HepG2 (cell line): ENCODE measurements around the gene MTX2. TPM values are rescaled to one million over a fixed set of nuclear protein-coding genes. Genes with fewer than 3 reads are reported as not detected.

ENCODE experiments used
- ATAC-seq: fragments of 200-7000 bp; cut with Tn5 transposase; 3 replicates; pipeline ENCODE4 v1.9.1; 2020; ENCODE audit warnings: mild to moderate bottlenecking, moderate library complexity
- BruUV-seq: library from RNA; stranded (reverse); fragments of 400-500 nt; replicated peaks from 2 replicates; lab custom pipeline; 2021; lab: Mats Ljungman, UMichigan
- CTCF ChIA-PET: fragments of 300-600 bp; formaldehyde crosslinking; extraction: SDS; loops from one replicate; lab custom pipeline; 2021; ENCODE audit warnings: low total read pairs, inconsistent platforms, low intra/inter-chr PET ratio; lab: Yijun Ruan, JAX
- POLR2A ChIA-PET: fragments of 350-600 bp; sonication (Branson Sonifier 250); formaldehyde crosslinking; loops from one replicate; lab custom pipeline; 2020; ENCODE audit warnings: antibody characterized with exemption, inconsistent platforms; lab: Yijun Ruan, JAX
- DNase-seq: peaks from one replicate; pipeline ENCODE4 v3.0.0-alpha.2; 2015; ENCODE audit warnings: low spot score
- FAIRE-seq: peaks from 3 replicates; lab custom pipeline; 2011; peaks lifted over from hg19 to GRCh38; lab: Jason Lieb, UNC
- H2AFZ ChIP-seq: one replicate; pipeline ENCODE4 v1.6.1; 2011; ENCODE audit warnings: low read length, inconsistent platforms
- H3K27ac ChIP-seq: fragments of 300-600 bp; 3 replicates; pipeline ENCODE4 v1.8.0; 2011; ENCODE audit warnings: mixed run types, mild to moderate bottlenecking, mixed read lengths, low read length, inconsistent platforms; ENCODE audit not compliant: insufficient read depth; ENCODE audit errors: extremely low read length
- H3K27me3 ChIP-seq, 2 experiments: fragments of 200-600 bp in 1 of 2; 2 replicates in 1 of 2; 3 replicates in 1 of 2; pipeline versions ENCODE4 v1.6.0 to v1.8.0; 2011; ENCODE audit warnings: low read length in 2 of 2, mild to moderate bottlenecking in 2 of 2, moderate library complexity in 2 of 2, inconsistent platforms in 1 of 2; ENCODE audit not compliant: insufficient read depth in 2 of 2, control insufficient read depth in 1 of 2
- H3K36me3 ChIP-seq, 2 experiments: fragments of 200-600 bp in 1 of 2; replicated peaks in 1 of 2; 2 replicates in 1 of 2; 3 replicates in 1 of 2; pipeline versions ENCODE4 v1.5.1 to v1.8.0; 2011; ENCODE audit warnings: low read length in 2 of 2, inconsistent platforms in 1 of 2; ENCODE audit not compliant: insufficient read depth in 2 of 2, control insufficient read depth in 1 of 2
- H3K4me1 ChIP-seq: 2 replicates; pipeline ENCODE4 v1.5.1; 2012; ENCODE audit warnings: low read length, inconsistent platforms; ENCODE audit not compliant: insufficient read depth
- H3K4me2 ChIP-seq: 2 replicates; pipeline ENCODE4 v1.6.0; 2011; ENCODE audit warnings: low read depth, low read length, inconsistent platforms
- H3K4me3 ChIP-seq, 3 experiments: fragments of 200-600 bp in 1 of 3; sonication (generic), shearing (Covaris generic) in 1 of 3; replicated peaks in 1 of 3; 2 replicates each; pipeline ENCODE4 v1.5.1; 2011 to 2016; ENCODE audit warnings: low read length in 3 of 3, inconsistent platforms in 2 of 3, low read depth in 2 of 3, mild to moderate bottlenecking in 2 of 3, control low read depth in 1 of 3, mixed read lengths in 1 of 3; ENCODE audit not compliant: insufficient read depth in 1 of 3
- H3K79me2 ChIP-seq: one replicate; pipeline ENCODE4 v1.6.1; 2011; ENCODE audit warnings: low read length, inconsistent platforms; ENCODE audit not compliant: insufficient read depth
- H3K9ac ChIP-seq: 2 replicates; pipeline ENCODE4 v1.6.0; 2011; ENCODE audit warnings: mild to moderate bottlenecking, low read depth, low read length, inconsistent platforms; ENCODE audit not compliant: insufficient read depth
- H3K9me3 ChIP-seq: 2 replicates; pipeline ENCODE4 v1.5.1; 2012; ENCODE audit warnings: mild to moderate bottlenecking, low read length
- H4K20me1 ChIP-seq: 2 replicates; pipeline ENCODE4 v1.6.0; 2011; ENCODE audit warnings: inconsistent platforms, mild to moderate bottlenecking, low read length, moderate library complexity; ENCODE audit not compliant: insufficient read depth
- AKAP8 ChIP-seq: sonication (generic); formaldehyde crosslinking; IDR thresholded peaks from 2 replicates; pipeline ENCODE4 v1.5.1; 2020; ENCODE audit warnings: mild to moderate bottlenecking, missing genetic modification reagents
- DNMT1 ChIP-seq: sonication (generic); formaldehyde crosslinking; IDR thresholded peaks from 2 replicates; pipeline ENCODE4 v1.5.1; 2020; ENCODE audit warnings: mild to moderate bottlenecking, missing genetic modification reagents
- ZNF619 ChIP-seq: sonication (generic); formaldehyde crosslinking; IDR thresholded peaks from 2 replicates; pipeline ENCODE4 v1.4.0; 2020; ENCODE audit warnings: mild to moderate bottlenecking, missing genetic modification reagents
- ZNF703 ChIP-seq: sonication (generic); formaldehyde crosslinking; IDR thresholded peaks from 2 replicates; pipeline ENCODE4 v1.5.1; 2020; ENCODE audit warnings: missing genetic modification reagents, mild to moderate bottlenecking, moderate library complexity, borderline replicate concordance
- ZNF788 ChIP-seq: sonication (generic); formaldehyde crosslinking; IDR thresholded peaks from 2 replicates; pipeline ENCODE4 v1.5.0; 2020; ENCODE audit warnings: mild to moderate bottlenecking, missing genetic modification reagents, borderline replicate concordance
- ZSCAN30 ChIP-seq: sonication (generic); formaldehyde crosslinking; IDR thresholded peaks from 2 replicates; pipeline ENCODE4 v1.5.0; 2020; ENCODE audit warnings: mild to moderate bottlenecking, missing genetic modification reagents
- WGBS: methylation state at CpG from one replicate; pipeline ENCODE4 v1.1.6; 2017; ENCODE audit warnings: low lambda C conversion rate; 5-methylcytosine and 5-hydroxymethylcytosine counted together
- in situ Hi-C: cut with HindIII; loops from 2 replicates; pipeline ENCODE4 v1.10.0; 2017; ENCODE audit warnings: low pct_unique_long_range_greater_than_20kb; ENCODE audit not compliant: extremely low pct_ligation_motif_present
- intact Hi-C: fragments of 100-400 bp; cut with micrococcal nuclease; formaldehyde crosslinking; loops from one replicate; pipeline ENCODE4 v1.10.0; 2022; ENCODE audit not compliant: unreplicated experiment
- polyA plus RNA-seq, 8 experiments: library from polyadenylated mRNA; depleted of rRNA in 3 of 8; stranded (reverse) in 7 of 8; unstranded in 1 of 8; fragments of >200 nt; fragmentation: Illumina TruSeq in 4 of 8; extraction: Trizol in 4 of 8; gene quantifications; 2 replicates each; pipeline versions ENCODE4 v1.2.1 to v1.2.3, GENCODE V29; 2011 to 2016; ENCODE audit warnings: low read depth in 4 of 8, missing spikeins in 1 of 8, mixed read lengths in 1 of 8; ENCODE audit not compliant: insufficient read depth in 1 of 8
- total RNA-seq, 5 experiments: library from RNA; depleted of rRNA; stranded (reverse); fragments of >200 nt; fragmentation: Illumina TruSeq; extraction: Trizol; gene quantifications; 2 replicates each; pipeline ENCODE4 v1.2.3, GENCODE V29; 2016; ENCODE audit warnings: low read depth in 1 of 5
- TF ChIP-seq, protein P1 (sequence below): sonication (generic); formaldehyde crosslinking; IDR thresholded peaks from 2 replicates; pipeline ENCODE4 v1.4.0; 2020; ENCODE audit warnings: mild to moderate bottlenecking, missing genetic modification reagents, borderline replicate concordance
- TF ChIP-seq, protein P2 (sequence below): sonication (generic); formaldehyde crosslinking; IDR thresholded peaks from 2 replicates; pipeline ENCODE4 v1.8.0; 2023; ENCODE audit warnings: mild to moderate bottlenecking, missing genetic modification reagents
- TF ChIP-seq, protein P3 (sequence below): sonication (generic); formaldehyde crosslinking; IDR thresholded peaks from 2 replicates; pipeline ENCODE4 v1.8.1; 2023; ENCODE audit warnings: mild to moderate bottlenecking, inconsistent platforms, moderate library complexity, missing genetic modification reagents, borderline replicate concordance

MTX2 gene
- total and polyA plus RNA-seq, 2 of the 13 experiments (the other 11 are each of a cell fraction or from before 2014, with no cell fraction given), result 58.1 to 75.7 TPM

DNA sequence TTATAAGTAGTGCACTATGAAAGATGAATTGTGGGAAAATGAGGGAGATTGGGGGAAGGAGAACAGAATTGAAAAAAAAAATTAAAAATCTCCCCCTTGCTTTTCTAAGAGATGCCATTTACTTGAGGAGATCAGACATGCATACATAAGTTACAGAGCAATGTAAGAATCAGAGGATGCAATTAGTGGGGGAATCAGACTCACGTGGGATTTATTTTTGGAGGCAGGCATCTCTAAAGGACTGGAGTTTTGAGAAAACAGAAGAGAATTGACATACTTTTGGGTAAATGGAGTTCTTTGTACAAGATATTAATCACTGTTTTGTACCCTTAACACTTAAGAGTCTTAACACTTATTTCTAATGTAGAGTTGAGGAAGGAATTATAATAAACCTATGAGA is 52.7 kb downstream of the MTX2 start:
- intact Hi-C loops (no loop called here), in situ Hi-C loops (no loop called here)
- POLR2A ChIA-PET, result no interaction called here
- peaks cover 39% of the 10 kb centered on the region for H3K4me1 ChIP-seq
- no peak overlapping the region for H3K4me2 ChIP-seq
- no peaks in the 10 kb centered on the region; a peak in 1 of 5 replicates for H3K27me3 ChIP-seq
- H3K36me3 ChIP-seq, result no peaks in the 10 kb centered on the region
- no TSS peak for BruUV-seq
- peaks cover 10% of the 10 kb centered on the region for H4K20me1 ChIP-seq
- H3K9me3 ChIP-seq, result no peaks in the 10 kb centered on the region
- H3K27ac ChIP-seq, result no peak overlapping the region
- DNase-seq, result no peak
- 100% methylated on average over 1 of the region's 1 CpG for WGBS
- H3K4me3 ChIP-seq, result no peak overlapping the region
- no peak for FAIRE-seq
- no peak overlapping the region for H3K9ac ChIP-seq
- CTCF ChIA-PET, result no interaction called here
- no peak overlapping the region for H2AFZ ChIP-seq
- H3K79me2 ChIP-seq, result no peaks in the 10 kb centered on the region
- TF ChIP-seq ZNF619, result no peak
- no peak for TF ChIP-seq DNMT1 (CRISPR knock-in tag)
- no peak for TF ChIP-seq ZSCAN30 (CRISPR knock-in tag)
- TF ChIP-seq, protein P1, sequence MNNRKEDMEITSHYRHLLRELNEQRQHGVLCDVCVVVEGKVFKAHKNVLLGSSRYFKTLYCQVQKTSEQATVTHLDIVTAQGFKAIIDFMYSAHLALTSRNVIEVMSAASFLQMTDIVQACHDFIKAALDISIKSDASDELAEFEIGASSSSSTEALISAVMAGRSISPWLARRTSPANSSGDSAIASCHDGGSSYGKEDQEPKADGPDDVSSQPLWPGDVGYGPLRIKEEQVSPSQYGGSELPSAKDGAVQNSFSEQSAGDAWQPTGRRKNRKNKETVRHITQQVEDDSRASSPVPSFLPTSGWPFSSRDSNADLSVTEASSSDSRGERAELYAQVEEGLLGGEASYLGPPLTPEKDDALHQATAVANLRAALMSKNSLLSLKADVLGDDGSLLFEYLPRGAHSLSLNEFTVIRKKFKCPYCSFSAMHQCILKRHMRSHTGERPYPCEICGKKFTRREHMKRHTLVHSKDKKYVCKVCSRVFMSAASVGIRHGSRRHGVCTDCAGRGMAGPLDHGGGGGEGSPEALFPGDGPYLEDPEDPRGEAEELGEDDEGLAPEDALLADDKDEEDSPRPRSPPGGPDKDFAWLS (CRISPR knock-in tag), result no peak
- TF ChIP-seq ZNF788 (CRISPR knock-in tag), result no peak
- TF ChIP-seq, protein P2, sequence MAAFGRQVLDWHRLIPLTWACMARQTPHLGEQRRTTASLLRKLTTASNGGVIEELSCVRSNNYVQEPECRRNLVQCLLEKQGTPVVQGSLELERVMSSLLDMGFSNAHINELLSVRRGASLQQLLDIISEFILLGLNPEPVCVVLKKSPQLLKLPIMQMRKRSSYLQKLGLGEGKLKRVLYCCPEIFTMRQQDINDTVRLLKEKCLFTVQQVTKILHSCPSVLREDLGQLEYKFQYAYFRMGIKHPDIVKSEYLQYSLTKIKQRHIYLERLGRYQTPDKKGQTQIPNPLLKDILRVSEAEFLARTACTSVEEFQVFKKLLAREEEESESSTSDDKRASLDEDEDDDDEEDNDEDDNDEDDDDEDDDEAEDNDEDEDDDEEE (CRISPR knock-in tag), result no peak
- TF ChIP-seq, protein P3, sequence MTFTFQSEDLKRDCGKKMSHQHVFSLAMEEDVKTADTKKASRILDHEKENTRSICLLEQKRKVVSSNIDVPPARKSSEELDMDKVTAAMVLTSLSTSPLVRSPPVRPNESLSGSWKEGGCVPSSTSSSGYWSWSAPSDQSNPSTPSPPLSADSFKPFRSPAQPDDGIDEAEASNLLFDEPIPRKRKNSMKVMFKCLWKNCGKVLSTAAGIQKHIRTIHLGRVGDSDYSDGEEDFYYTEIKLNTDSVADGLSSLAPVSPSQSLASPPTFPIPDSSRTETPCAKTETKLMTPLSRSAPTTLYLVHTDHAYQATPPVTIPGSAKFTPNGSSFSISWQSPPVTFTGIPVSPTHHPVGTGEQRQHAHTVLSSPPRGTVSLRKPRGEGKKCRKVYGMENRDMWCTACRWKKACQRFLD (CRISPR knock-in tag), result no peak
- no peak for TF ChIP-seq AKAP8 (CRISPR knock-in tag)
- no peak for TF ChIP-seq ZNF703 (CRISPR knock-in tag)
- TF ChIP-seq, all 625 proteins: peak for 0
- no peak for ATAC-seq
